ENCODE results near the gene CSF3R.

CSF3R gene

GRCh38 chr1:36417931-36418330 is 64.8 kb downstream of the CSF3R start:
- no peak for DNase-seq (ENCODE audit: low read depth)

Measured in HS-5 (cell line).